CD14-positive monocyte (primary cell): Measurements from ENCODE around the gene CNTRL. TPM values are rescaled to one million over a fixed set of nuclear protein-coding genes. Genes with fewer than 3 reads are reported as not detected.

ENCODE experiments used
- DNase-seq, 3 donors: peaks; one replicate each; pipeline ENCODE4 v3.0.0-alpha.2; 2011 to 2022
- H2AFZ ChIP-seq: 2 replicates; pipeline ENCODE4 v1.6.0; 2012; ENCODE audit warnings: mild to moderate bottlenecking, low read depth, low read length, inconsistent platforms; ENCODE audit not compliant: insufficient read depth, poor library complexity, severe bottlenecking
- H3K27ac ChIP-seq, 2 donors: 1 replicate in 1 of 2; 2 replicates in 1 of 2; pipeline ENCODE4 v1.5.1; 2012 to 2013; ENCODE audit warnings: low read length in 2 of 2, control low read depth in 1 of 2, inconsistent platforms in 1 of 2, low read depth in 1 of 2, mild to moderate bottlenecking in 1 of 2
- H3K27me3 ChIP-seq, 2 donors: one replicate each; pipeline versions ENCODE4 v1.6.0 to v1.6.1; 2011 to 2013; ENCODE audit warnings: low read length in 2 of 2; ENCODE audit not compliant: control insufficient read depth in 2 of 2, insufficient read depth in 2 of 2
- H3K36me3 ChIP-seq, 2 donors: replicated peaks in 1 of 2; 1 replicate in 1 of 2; 2 replicates in 1 of 2; pipeline versions ENCODE4 v1.5.1 to v1.6.1; 2012 to 2013; ENCODE audit warnings: low read length in 2 of 2, control low read depth in 1 of 2, inconsistent platforms in 1 of 2, mild to moderate bottlenecking in 1 of 2; ENCODE audit not compliant: insufficient read depth in 2 of 2, control insufficient read depth in 1 of 2
- H3K4me1 ChIP-seq, 2 donors: 1 replicate in 1 of 2; 2 replicates in 1 of 2; pipeline versions ENCODE4 v1.5.1 to v1.6.1; 2012 to 2013; ENCODE audit warnings: low read length in 2 of 2, control low read depth in 1 of 2, inconsistent platforms in 1 of 2, mild to moderate bottlenecking in 1 of 2, moderate library complexity in 1 of 2; ENCODE audit not compliant: insufficient read depth in 2 of 2, control insufficient read depth in 1 of 2
- H3K4me2 ChIP-seq: replicated peaks from 2 replicates; pipeline ENCODE3; 2012; ENCODE audit warnings: low read length, moderate library complexity, mild to moderate bottlenecking; ENCODE audit not compliant: poor library complexity, severe bottlenecking; ENCODE audit errors: extremely low read depth
- H3K4me3 ChIP-seq, 3 experiments: fragments of 200-600 bp in 1 of 3; sonication (generic) in 1 of 3; replicated peaks in 1 of 3; 1 replicate in 2 of 3; 2 replicates in 1 of 3; pipeline ENCODE4 v1.5.1; 2011 to 2013; ENCODE audit warnings: low read length in 3 of 3, mild to moderate bottlenecking in 3 of 3, control low read depth in 2 of 3, low read depth in 2 of 3, inconsistent platforms in 1 of 3, moderate library complexity in 1 of 3
- H3K79me2 ChIP-seq: 2 replicates; pipeline ENCODE4 v1.6.0; 2012; ENCODE audit warnings: mild to moderate bottlenecking, control low read depth, inconsistent platforms, low read length, moderate library complexity; ENCODE audit not compliant: insufficient read depth
- H3K9ac ChIP-seq: 2 replicates; pipeline ENCODE4 v1.6.0; 2017; ENCODE audit warnings: low read length, mild to moderate bottlenecking; ENCODE audit not compliant: insufficient read depth, poor library complexity, severe bottlenecking
- H3K9me3 ChIP-seq, 2 donors: replicated peaks in 1 of 2; 1 replicate in 1 of 2; 2 replicates in 1 of 2; pipeline versions ENCODE4 v1.5.1 to v1.6.1; 2012 to 2013; ENCODE audit warnings: low read length in 2 of 2, control low read depth in 1 of 2; ENCODE audit not compliant: control insufficient read depth in 1 of 2, insufficient read depth in 1 of 2
- H4K20me1 ChIP-seq: 2 replicates; pipeline ENCODE4 v1.6.0; 2012; ENCODE audit warnings: mild to moderate bottlenecking, low read length, control low read depth, moderate library complexity; ENCODE audit not compliant: insufficient read depth
- H3K27ac Mint-ChIP-seq, 7 donors: one replicate each; pipeline ENCODE4 v1.8.0; 2020; ENCODE audit warnings: mild to moderate bottlenecking in 7 of 7, mixed read lengths in 7 of 7, moderate library complexity in 6 of 7, inconsistent platforms in 2 of 7
- H3K27me3 Mint-ChIP-seq, 3 donors: one replicate each; pipeline ENCODE4 v1.8.0; 2021 to 2022; ENCODE audit warnings: low read depth in 3 of 3, mild to moderate bottlenecking in 3 of 3, mixed read lengths in 3 of 3, moderate library complexity in 3 of 3, inconsistent platforms in 1 of 3
- H3K36me3 Mint-ChIP-seq, 2 donors: one replicate each; pipeline ENCODE4 v1.8.0; 2020; ENCODE audit warnings: mixed read lengths in 2 of 2, inconsistent platforms in 1 of 2, mild to moderate bottlenecking in 1 of 2
- H3K4me1 Mint-ChIP-seq: one replicate; pipeline ENCODE4 v1.8.0; 2020; ENCODE audit warnings: mild to moderate bottlenecking, mixed read lengths
- H3K4me3 Mint-ChIP-seq, 2 donors: one replicate each; pipeline ENCODE4 v1.8.0; 2020; ENCODE audit warnings: mild to moderate bottlenecking in 2 of 2, mixed read lengths in 2 of 2, moderate library complexity in 1 of 2
- H3K9me3 Mint-ChIP-seq, 7 donors: one replicate each; pipeline ENCODE4 v1.8.0; 2020 to 2022; ENCODE audit warnings: mixed read lengths in 7 of 7, mild to moderate bottlenecking in 6 of 7, moderate library complexity in 6 of 7, inconsistent platforms in 2 of 7
- WGBS: methylation state at CpG from one replicate; pipeline ENCODE4 v1.1.5; 2013; ENCODE audit warnings: missing lambda C conversion rate; ENCODE audit not compliant: insufficient coverage; 5-methylcytosine and 5-hydroxymethylcytosine counted together
- intact Hi-C, 2 donors: fragments of 100-400 bp; cut with micrococcal nuclease; formaldehyde crosslinking; loops; one replicate each; pipeline versions ENCODE4 v1.15.0 to v1.15.1; 2023
- polyA plus RNA-seq, 3 donors: library from polyadenylated mRNA; depleted of rRNA in 1 of 3; unstranded in 2 of 3; stranded (reverse) in 1 of 3; fragments of 300-500 nt in 2 of 3; fragments of >200 nt in 1 of 3; fragmentation: Illumina TruSeq in 2 of 3; gene quantifications; 1 replicate in 2 of 3; 2 replicates in 1 of 3; pipeline ENCODE4 v1.2.3, GENCODE V29; 2012 to 2021
- TF ChIP-seq, protein P1 (sequence below): fragments of 200-600 bp; IDR thresholded peaks from one replicate; pipeline ENCODE4 v1.8.0; 2022; ENCODE audit warnings: antibody characterized with exemption, mild to moderate bottlenecking

The CNTRL gene
- polyA plus RNA-seq, 3 donors: 3.9 to 26.8 (median 4.8) TPM

DNA sequence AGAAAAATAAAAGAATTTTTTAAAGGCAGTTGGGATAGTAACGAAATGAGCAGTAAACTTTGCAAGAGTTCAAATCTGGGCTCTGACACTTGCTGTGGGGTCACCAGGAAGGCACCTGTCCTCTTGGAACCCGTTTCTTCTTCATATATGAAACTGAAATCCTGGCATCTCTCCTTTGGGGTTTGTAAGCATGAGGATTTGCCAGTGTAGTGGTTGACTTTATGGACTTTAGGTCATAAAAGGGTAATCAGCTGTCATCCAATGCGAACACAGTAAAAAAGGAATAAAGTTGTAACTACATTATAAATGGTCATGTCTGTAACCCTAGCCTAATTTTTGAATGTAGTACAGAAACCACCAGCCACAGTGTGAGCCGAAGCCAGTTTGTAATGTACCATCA is 125.6 kb downstream of the CNTRL start:
- no peak for DNase-seq
- H3K4me1 Mint-ChIP-seq: peaks cover 67% of the 10 kb centered on the region
- peak overlapping the region; percentile 96 for H3K9ac ChIP-seq
- H3K36me3 Mint-ChIP-seq: peaks cover 0 to 2% of the 10 kb centered on the region in 2 donors
- H3K27me3 Mint-ChIP-seq: no peaks in the 10 kb centered on the region
- H3K4me3 Mint-ChIP-seq: peak overlapping the region; percentile 92 to 93
- H3K36me3 ChIP-seq: no peaks in the 10 kb centered on the region
- 14% methylated on average over 1 of the region's 4 CpGs for WGBS
- peaks cover 64% of the 10 kb centered on the region for H3K79me2 ChIP-seq
- TF ChIP-seq, protein P1, sequence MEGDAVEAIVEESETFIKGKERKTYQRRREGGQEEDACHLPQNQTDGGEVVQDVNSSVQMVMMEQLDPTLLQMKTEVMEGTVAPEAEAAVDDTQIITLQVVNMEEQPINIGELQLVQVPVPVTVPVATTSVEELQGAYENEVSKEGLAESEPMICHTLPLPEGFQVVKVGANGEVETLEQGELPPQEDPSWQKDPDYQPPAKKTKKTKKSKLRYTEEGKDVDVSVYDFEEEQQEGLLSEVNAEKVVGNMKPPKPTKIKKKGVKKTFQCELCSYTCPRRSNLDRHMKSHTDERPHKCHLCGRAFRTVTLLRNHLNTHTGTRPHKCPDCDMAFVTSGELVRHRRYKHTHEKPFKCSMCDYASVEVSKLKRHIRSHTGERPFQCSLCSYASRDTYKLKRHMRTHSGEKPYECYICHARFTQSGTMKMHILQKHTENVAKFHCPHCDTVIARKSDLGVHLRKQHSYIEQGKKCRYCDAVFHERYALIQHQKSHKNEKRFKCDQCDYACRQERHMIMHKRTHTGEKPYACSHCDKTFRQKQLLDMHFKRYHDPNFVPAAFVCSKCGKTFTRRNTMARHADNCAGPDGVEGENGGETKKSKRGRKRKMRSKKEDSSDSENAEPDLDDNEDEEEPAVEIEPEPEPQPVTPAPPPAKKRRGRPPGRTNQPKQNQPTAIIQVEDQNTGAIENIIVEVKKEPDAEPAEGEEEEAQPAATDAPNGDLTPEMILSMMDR: no peak
- peak overlapping the region; percentile 87 for H2AFZ ChIP-seq
- peak overlapping the region; percentile 11 to 90 (median 85) for H3K27ac Mint-ChIP-seq
- H3K9me3 ChIP-seq: no peaks in the 10 kb centered on the region
- H3K4me2 ChIP-seq: peak overlapping the region; percentile 94
- intact Hi-C loops: loop anchor here in 1 of 2 donors (5.0 kb wide), 1 partner anchor 172 kb away; the partner anchor contains the start of gene STOM
- no peaks in the 10 kb centered on the region for H3K27me3 ChIP-seq
- H3K9me3 Mint-ChIP-seq: no peaks in the 10 kb centered on the region
- H3K4me3 ChIP-seq: peak overlapping the region; percentile 88 to 97 (median 89)
- peaks cover 31 to 69% of the 10 kb centered on the region in 2 donors for H3K4me1 ChIP-seq
- H4K20me1 ChIP-seq: peaks cover 58% of the 10 kb centered on the region
- peak overlapping the region in 1 of 2 donors; percentile 88 for H3K27ac ChIP-seq

GRCh38 chr9:121201045-121201737 is 126.4 kb downstream of the CNTRL start:
- Histone ChIP-seq H2AFZ (peak overlapping the region; percentile 87), H3K4me3 (peak overlapping the region; percentile 88 to 97 (median 89)), H3K4me2 (peak overlapping the region; percentile 94), H3K9ac (peak overlapping the region; percentile 96), H3K9me3 (no peaks in the 10 kb centered on the region), H3K27me3 (no peaks in the 10 kb centered on the region), H3K4me1 (peaks cover 29 to 61% of the 10 kb centered on the region in 2 donors), H3K79me2 (peaks cover 56% of the 10 kb centered on the region), H3K36me3 (no peaks in the 10 kb centered on the region), H4K20me1 (peaks cover 50% of the 10 kb centered on the region), H3K27ac (peak overlapping the region; percentile 84 to 88)
- TF ChIP-seq, protein P1: no peak
- intact Hi-C loops: loop anchor here in 1 of 2 donors (5.0 kb wide), 1 partner anchor 171 kb away; the partner anchor contains the start of gene STOM
- Mint-ChIP-seq H3K27me3 (no peaks in the 10 kb centered on the region), H3K4me1 (peaks cover 59% of the 10 kb centered on the region), H3K27ac (peak overlapping the region; percentile 89 to 97 (median 96)), H3K36me3 (peaks cover 0 to 2% of the 10 kb centered on the region in 2 donors), H3K4me3 (peak overlapping the region; percentile 92 to 95), H3K9me3 (no peaks in the 10 kb centered on the region)
- under 1% methylated on average over 73 of the region's 81 CpGs for WGBS
- no peak for DNase-seq
